Mucosa of rectum (tissue), 2 donors: ENCODE data around the gene COL5A3.

Experiments
- H3K27ac ChIP-seq, 2 donors: one replicate each; pipeline ENCODE4 v1.7.0; 2013; ENCODE audit warnings: inconsistent platforms in 2 of 2, low read depth in 2 of 2, low read length in 2 of 2
- H3K27me3 ChIP-seq, 2 donors: one replicate each; pipeline ENCODE4 v1.7.0; 2013; ENCODE audit warnings: low read length in 2 of 2; ENCODE audit not compliant: control insufficient read depth in 2 of 2, insufficient read depth in 2 of 2
- H3K36me3 ChIP-seq, 2 donors: one replicate each; pipeline ENCODE4 v1.7.0; 2013; ENCODE audit warnings: low read length in 2 of 2; ENCODE audit not compliant: control insufficient read depth in 2 of 2, insufficient read depth in 2 of 2
- H3K4me1 ChIP-seq, 2 donors: one replicate each; pipeline ENCODE4 v1.7.0; 2013; ENCODE audit warnings: low read length in 2 of 2, mild to moderate bottlenecking in 1 of 2; ENCODE audit not compliant: control insufficient read depth in 2 of 2, insufficient read depth in 2 of 2
- H3K4me3 ChIP-seq, 2 donors: one replicate each; pipeline ENCODE4 v1.7.0; 2013; ENCODE audit warnings: low read length in 2 of 2
- H3K9ac ChIP-seq, 2 donors: one replicate each; pipeline ENCODE4 v1.7.0; 2013; ENCODE audit warnings: low read length in 2 of 2, low read depth in 1 of 2, mild to moderate bottlenecking in 1 of 2
- H3K9me3 ChIP-seq, 2 donors: one replicate each; pipeline ENCODE4 v1.7.0; 2013; ENCODE audit warnings: low read length in 2 of 2; ENCODE audit not compliant: control insufficient read depth in 2 of 2
- donor health status: healthy.
- donor health status: Normal muscosa, but diverticular disease.

Gene COL5A3

GRCh38 chr19:10013316-10013715, 3.0 kb upstream of the COL5A3 start, which contains the start of gene RDH8:
TSS of gene RDH8 (plus strand) at chr19:10013483. CDS start at chr19:10013498, 15 bp downstream.
- Histone ChIP-seq H3K27ac (no peak within 1 kb of the TSS), H3K4me1 (peaks cover 3 to 6% of the 10 kb centered on the region in 2 donors), H3K9ac (no peak within 1 kb of the TSS), H3K27me3 (peaks cover 11 to 16% of the 10 kb centered on the region in 2 donors), H3K36me3 (no peaks in the 10 kb centered on the region), H3K4me3 (no peak within 1 kb of the TSS), H3K9me3 (no peaks in the 10 kb centered on the region)

GRCh38 chr19:10011974-10012373, 1.7 kb upstream of the COL5A3 start:
- peaks cover 3 to 6% of the 10 kb centered on the region in 2 donors for H3K4me1 ChIP-seq
- no peaks in the 10 kb centered on the region for H3K9me3 ChIP-seq
- peaks cover 11 to 16% of the 10 kb centered on the region in 2 donors for H3K27me3 ChIP-seq

GRCh38 chr19:10010939-10011338, 635 bp upstream of the COL5A3 start:
- H3K4me3 ChIP-seq, result no peak overlapping the region
- H3K4me1 ChIP-seq, result peaks cover 3 to 6% of the 10 kb centered on the region in 2 donors
- no peak overlapping the region for H3K9ac ChIP-seq
- H3K27ac ChIP-seq, result no peak overlapping the region
- no peaks in the 10 kb centered on the region for H3K9me3 ChIP-seq
- no peaks in the 10 kb centered on the region for H3K36me3 ChIP-seq
- peaks cover 11 to 14% of the 10 kb centered on the region in 2 donors for H3K27me3 ChIP-seq

More at GRCh38 chr19:10011974-10012373, 1.7 kb upstream of the COL5A3 start:
- Histone ChIP-seq H3K4me3 (no peak overlapping the region), H3K36me3 (no peaks in the 10 kb centered on the region), H3K27ac (no peak overlapping the region), H3K9ac (no peak overlapping the region)

- H3K27me3 ChIP-seq, result peaks cover 11 to 14% of the 10 kb centered on the region in 2 donors
- peaks cover 5 to 6% of the 10 kb centered on the region in 2 donors for H3K4me1 ChIP-seq
- no peaks in the 10 kb centered on the region for H3K36me3 ChIP-seq
- H3K9ac ChIP-seq, result no peak overlapping the region
- no peaks in the 10 kb centered on the region for H3K9me3 ChIP-seq
- no peak overlapping the region for H3K27ac ChIP-seq
- peak overlapping the region in 1 of 2 donors; percentile 64 for H3K4me3 ChIP-seq
Measured at GRCh38 chr19:10009714-10010224, 535 bp downstream of the COL5A3 start.

DNA sequence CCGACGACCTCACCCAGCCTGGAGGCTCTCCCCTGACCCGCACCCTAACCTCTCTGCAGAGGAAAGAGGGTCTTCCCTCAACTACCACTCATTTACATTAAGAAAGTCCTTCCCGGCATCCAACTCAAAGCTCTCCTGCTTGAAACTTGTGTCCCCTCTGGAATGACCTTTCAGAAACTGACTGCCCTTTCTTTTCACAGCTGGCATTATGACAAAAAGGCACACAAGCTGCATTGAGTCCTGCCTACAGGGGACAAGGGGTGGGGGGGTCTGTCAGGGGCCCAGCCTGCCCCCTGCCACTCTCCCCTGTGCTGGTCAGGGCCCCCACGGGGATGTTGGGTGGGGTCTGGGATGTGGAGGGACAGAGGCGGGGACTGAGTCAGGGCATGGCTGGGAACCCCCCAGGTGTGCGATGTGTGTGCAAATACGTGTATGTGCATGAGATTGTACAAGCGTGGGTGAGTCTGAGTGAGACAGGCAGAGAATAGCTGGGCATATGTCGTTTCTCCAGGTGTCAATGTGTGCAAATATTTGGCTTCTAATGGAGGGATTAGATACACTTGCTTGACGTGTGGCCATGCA, 2.0 kb downstream of the COL5A3 start:
- Histone ChIP-seq H3K36me3 (no peaks in the 10 kb centered on the region), H3K4me3 (no peak overlapping the region), H3K9ac (no peak overlapping the region), H3K27ac (peak overlapping the region in 1 of 2 donors; percentile 61), H3K27me3 (peaks cover 11 to 14% of the 10 kb centered on the region in 2 donors), H3K4me1 (peaks cover 0 to 5% of the 10 kb centered on the region in 2 donors), H3K9me3 (no peaks in the 10 kb centered on the region)

GRCh38 chr19:10007371-10008183, 2.7 kb downstream of the COL5A3 start:
- peak overlapping the region; percentile 6 to 61 for H3K27ac ChIP-seq
- H3K27me3 ChIP-seq, result peaks cover 11 to 14% of the 10 kb centered on the region in 2 donors
- no peaks in the 10 kb centered on the region for H3K9me3 ChIP-seq
- no peaks in the 10 kb centered on the region for H3K36me3 ChIP-seq
- H3K9ac ChIP-seq, result no peak overlapping the region
- H3K4me3 ChIP-seq, result no peak overlapping the region
- peaks cover under 1 to 5% of the 10 kb centered on the region in 2 donors for H3K4me1 ChIP-seq

DNA sequence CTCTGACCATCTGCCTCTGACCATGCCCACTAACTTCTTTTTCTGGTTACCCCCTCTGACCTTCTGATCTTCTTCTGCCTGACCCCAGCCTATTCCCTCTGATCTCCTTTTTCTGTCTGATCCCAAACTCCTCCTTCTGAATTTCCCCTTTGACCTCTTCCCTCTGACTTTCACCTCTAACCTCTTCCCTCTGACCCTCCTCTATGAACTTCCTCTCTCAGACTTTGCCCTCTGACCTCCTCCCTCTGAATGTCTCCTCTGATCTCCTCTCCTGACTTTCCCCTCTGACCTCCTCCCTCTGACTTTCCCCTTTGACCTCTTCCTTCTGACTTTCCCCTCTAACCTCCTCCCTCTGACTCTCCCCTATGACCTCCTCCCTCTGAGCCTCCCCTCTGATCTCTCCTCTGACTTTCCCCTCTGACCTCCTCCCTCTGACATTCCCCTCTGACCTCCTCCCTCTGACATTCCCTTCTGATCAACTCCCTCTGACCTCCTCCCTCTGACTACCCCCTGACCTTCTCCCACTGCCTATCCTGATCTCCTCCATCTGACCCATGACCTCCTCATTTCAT, 3.5 kb downstream of the COL5A3 start:
- no peaks in the 10 kb centered on the region for H3K36me3 ChIP-seq
- H3K27me3 ChIP-seq, result peaks cover 11 to 14% of the 10 kb centered on the region in 2 donors
- no peak overlapping the region for H3K4me3 ChIP-seq
- H3K9ac ChIP-seq, result no peak overlapping the region
- peak overlapping the region; percentile 19 to 61 for H3K27ac ChIP-seq
- H3K9me3 ChIP-seq, result no peaks in the 10 kb centered on the region
- peaks cover 7% of the 10 kb centered on the region in 2 donors for H3K4me1 ChIP-seq

DNA sequence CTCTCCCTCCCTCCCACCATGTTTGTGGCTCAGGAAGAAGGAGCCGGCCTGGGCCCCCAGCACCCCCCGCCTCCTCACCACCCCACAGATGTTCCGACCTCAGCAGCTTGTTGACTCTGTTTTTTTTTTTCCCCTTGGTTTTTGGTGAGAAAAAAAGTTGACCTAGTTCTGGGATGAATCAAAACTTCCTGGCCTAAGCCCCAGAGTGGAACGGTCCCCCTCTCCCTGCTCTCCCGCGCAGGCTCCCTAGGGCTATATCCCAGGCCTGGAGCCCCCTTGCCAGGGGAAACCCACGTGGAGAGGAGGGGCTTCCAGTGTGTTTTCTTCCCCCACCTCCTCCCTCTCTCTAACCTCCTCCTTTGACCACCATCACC, 4.0 kb downstream of the COL5A3 start:
- no peaks in the 10 kb centered on the region for H3K36me3 ChIP-seq

DNA sequence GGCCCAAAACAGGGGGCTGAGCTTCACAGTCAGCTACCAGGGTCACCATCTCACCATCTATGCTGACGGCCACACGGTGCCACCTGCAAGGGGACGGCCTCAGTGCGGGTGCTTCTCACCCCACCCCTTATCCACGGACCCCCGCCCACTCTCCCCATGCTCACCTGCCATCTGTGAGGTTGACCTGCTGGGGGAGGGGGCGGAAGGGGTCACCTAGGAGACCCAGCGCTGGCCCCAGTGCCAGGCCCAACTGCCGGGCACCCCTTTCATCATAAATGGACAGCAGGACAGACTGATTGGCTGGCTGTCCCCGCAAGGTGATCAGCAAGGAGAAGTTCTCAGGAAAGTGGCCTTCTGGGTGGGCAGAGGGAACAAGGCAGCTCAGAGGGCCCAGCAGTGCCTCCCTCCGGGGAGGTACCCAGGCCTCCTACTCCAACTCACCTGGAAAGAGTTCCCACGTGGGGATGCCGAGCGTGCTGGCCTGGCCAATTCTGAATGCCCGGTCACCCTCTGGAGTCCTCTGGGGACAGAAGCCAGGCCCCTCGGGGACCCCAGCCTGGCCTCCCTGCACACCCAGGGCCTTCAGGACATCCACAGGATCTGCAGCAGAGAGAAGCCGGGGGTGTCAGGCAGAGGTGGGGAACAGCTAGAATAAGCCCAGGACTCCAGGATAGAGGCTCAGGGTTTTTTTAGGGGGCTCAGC, 4.5 kb downstream of the COL5A3 start:
- Histone ChIP-seq H3K9me3 (no peaks in the 10 kb centered on the region), H3K4me3 (no peak overlapping the region), H3K36me3 (no peaks in the 10 kb centered on the region), H3K4me1 (peaks cover 7 to 9% of the 10 kb centered on the region in 2 donors), H3K27me3 (peaks cover 11% of the 10 kb centered on the region in 2 donors), H3K27ac (peak overlapping the region in 1 of 2 donors; percentile 48), H3K9ac (no peak overlapping the region)

More for the DNA sequence above, 4.0 kb downstream of the COL5A3 start:
- H3K27ac ChIP-seq, result peak overlapping the region in 1 of 2 donors; percentile 61
- H3K4me1 ChIP-seq, result peaks cover 7 to 9% of the 10 kb centered on the region in 2 donors
- H3K27me3 ChIP-seq, result peaks cover 11 to 14% of the 10 kb centered on the region in 2 donors
- no peaks in the 10 kb centered on the region for H3K9me3 ChIP-seq
- no peak overlapping the region for H3K4me3 ChIP-seq
- H3K9ac ChIP-seq, result no peak overlapping the region
